GM12801 (cell line): ENCODE results near the gene FAAH.

Source experiments
- TF ChIP-seq, protein P1 (sequence below): IDR thresholded peaks from one replicate; pipeline ENCODE4 v1.5.1; 2011; ENCODE audit warnings: control low read depth; ENCODE audit not compliant: insufficient read length; ENCODE audit errors: extremely low read depth

Gene FAAH

DNA sequence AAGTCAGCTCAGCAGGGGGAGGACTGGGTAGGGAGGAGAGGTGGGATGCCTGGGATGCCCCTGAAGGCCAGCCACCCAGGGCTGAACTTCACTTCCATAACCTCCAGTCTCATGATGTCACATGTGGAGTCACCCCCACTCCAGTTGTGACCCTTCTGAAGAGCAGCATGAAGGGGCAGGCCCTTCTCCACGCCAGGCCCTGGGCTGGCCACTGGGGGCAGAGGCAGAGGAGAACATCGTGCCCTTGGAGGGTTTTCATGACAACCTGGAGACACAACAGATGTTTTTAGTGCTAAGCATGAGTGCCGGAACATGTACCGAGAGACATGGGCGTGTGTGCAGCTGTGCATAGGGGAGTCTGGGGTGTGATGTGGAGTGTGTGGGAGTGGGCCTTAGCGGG lies 37.6 kb downstream of the FAAH start:
- TF ChIP-seq, protein P1, sequence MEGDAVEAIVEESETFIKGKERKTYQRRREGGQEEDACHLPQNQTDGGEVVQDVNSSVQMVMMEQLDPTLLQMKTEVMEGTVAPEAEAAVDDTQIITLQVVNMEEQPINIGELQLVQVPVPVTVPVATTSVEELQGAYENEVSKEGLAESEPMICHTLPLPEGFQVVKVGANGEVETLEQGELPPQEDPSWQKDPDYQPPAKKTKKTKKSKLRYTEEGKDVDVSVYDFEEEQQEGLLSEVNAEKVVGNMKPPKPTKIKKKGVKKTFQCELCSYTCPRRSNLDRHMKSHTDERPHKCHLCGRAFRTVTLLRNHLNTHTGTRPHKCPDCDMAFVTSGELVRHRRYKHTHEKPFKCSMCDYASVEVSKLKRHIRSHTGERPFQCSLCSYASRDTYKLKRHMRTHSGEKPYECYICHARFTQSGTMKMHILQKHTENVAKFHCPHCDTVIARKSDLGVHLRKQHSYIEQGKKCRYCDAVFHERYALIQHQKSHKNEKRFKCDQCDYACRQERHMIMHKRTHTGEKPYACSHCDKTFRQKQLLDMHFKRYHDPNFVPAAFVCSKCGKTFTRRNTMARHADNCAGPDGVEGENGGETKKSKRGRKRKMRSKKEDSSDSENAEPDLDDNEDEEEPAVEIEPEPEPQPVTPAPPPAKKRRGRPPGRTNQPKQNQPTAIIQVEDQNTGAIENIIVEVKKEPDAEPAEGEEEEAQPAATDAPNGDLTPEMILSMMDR: no peak

DNA sequence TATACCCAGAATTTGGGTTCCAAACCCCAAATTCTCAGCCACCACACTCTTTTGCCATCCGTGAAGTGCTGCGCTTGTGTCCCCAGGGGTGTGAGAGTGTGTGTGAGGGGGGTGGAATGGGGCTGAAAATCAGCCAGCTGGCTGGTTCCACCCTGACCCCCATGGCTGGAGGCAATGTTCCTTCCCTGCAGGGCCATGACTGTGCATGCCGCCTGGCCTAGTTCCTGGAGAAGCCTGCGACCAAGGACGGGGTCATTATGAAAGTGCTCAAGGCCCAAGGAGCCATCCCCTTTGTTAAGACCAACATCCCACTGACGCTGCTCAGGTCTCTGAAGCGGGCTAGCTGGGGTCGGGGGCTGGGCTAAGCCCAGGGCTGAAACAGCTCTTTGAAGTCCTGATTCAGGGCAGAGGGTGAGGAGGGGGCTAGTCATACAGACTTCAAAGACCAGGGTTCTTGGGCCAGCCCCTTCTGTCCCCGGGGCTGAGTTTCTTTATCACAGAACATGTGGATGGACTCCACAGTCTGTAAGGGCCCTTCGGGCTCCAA lies 38.7 kb downstream of the FAAH start:
- TF ChIP-seq, protein P1: no peak

DNA sequence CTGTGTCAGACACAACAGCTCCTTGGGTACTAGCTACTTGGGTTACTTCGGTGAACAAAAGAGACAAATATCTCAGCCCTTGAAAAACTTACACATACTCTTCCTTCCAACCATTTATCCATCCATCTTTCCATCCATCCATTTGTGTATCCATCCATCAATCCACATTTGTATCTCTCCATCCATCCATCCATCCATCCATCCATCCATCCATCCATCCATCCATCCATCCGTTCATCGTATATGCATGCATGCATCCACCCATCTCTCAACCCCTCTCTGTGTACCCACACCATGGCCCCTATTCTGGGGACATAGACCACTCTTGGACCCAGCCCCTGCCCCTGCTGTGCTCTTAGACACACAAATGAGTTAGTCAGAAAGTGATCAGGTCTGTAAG lies 40.2 kb downstream of the FAAH start:
- TF ChIP-seq, protein P1: no peak

DNA sequence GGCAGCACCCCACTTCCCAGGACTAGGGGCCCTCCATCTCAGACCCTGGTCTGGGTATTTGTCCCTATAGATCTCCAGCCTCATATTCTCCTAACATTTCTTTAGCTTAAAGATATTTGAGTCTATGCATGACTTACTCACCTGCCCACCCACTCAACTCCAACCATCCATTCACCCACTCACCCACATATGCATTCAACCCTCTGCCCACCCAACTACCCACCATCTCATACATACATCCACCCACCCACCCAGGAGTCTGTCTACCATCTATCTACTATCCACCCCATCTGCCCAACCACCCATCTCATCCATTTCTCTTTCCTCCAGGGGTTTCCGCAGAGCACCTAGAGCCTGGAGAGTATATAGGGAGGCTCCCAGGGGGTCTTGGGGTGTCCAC lies 42.7 kb downstream of the FAAH start:
- TF ChIP-seq, protein P1: no peak

DNA sequence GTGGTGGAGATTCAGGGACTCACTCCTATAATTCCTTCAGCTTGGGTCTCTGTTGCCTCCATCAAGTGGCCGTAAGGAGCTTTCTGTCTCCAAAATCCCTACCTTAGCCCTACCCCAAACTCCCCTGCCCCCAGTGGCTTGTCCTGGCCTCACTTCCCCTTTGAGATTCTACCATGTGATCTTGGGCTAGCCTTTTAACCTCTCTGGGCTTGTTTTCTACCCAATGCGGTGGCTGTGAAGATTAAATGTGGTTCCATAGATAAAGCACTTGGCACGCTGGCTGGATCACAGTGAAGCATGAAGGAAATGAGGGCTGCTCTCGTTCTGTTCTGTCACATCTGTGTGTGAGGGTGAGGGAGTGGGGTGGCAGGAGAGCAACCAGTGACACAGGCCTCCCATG lies 43.6 kb downstream of the FAAH start:
- TF ChIP-seq, protein P1: no peak

DNA sequence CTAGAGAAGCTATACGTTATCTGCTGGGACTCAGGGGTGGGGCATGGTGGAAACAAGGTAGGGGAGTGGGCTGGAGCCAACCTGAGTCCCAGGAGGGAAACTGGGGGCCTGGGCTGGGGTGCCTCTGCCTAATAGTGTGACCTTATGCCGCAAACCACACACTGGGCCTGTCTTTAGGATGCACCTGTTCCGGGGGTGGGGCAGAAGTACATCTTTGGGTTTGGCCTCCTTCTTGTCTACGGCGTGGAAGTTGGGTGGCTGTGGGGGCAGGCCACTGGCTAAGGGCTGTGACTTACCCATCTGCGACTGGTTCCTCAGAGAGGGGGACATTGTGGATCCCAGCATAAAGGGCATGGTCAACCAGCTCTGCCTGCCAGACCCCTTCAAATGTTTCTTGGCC lies 44.2 kb downstream of the FAAH start:
- TF ChIP-seq, protein P1: no peak

DNA sequence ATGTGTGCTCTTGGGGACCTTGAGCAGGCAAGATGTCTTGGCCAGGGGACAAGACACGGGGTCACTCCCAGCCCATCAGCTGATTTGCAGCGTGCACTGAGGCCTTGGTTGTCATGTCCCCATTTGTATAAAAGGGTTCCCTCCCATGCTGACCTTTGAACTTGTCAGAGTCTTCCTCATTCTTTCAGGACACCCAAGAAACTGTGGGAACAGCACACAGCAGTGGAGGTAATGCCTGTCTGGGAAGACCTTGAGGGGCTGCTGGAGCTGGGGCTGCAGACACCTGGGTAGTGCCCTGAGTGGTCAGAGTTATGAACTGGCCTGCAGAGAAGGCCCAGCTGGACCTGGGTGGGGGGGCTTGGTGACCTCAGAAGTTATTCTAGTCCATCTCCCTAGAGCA lies 46.4 kb downstream of the FAAH start:
- TF ChIP-seq, protein P1: no peak
